ES-I3 (cell line): ENCODE measurements around the gene ACER3.

Experiments used
- H3K36me3 ChIP-seq: 2 replicates; pipeline ENCODE4 v1.6.1; 2013; ENCODE audit warnings: mild to moderate bottlenecking, low read length, control low read depth, moderate library complexity; ENCODE audit not compliant: insufficient read depth
- H3K4me1 ChIP-seq: 2 replicates; pipeline ENCODE4 v1.6.1; 2013; ENCODE audit warnings: mild to moderate bottlenecking, control low read depth, low read length; ENCODE audit not compliant: insufficient read depth
- H3K9ac ChIP-seq: 2 replicates; pipeline ENCODE4 v1.6.1; 2013; ENCODE audit warnings: low read depth, mild to moderate bottlenecking, low read length, moderate library complexity
- H3K9me3 ChIP-seq: 2 replicates; pipeline ENCODE4 v1.6.1; 2013; ENCODE audit warnings: mild to moderate bottlenecking, low read length, moderate library complexity; ENCODE audit not compliant: control insufficient read depth, insufficient read depth

Gene ACER3

GRCh38 chr11:76902121-76903014, 41.6 kb downstream of the ACER3 start:
- no peak overlapping the region for H3K9ac ChIP-seq
- H3K9me3 ChIP-seq, result 0 out of 2 replicates have a peak, but pooled peaks cover 5% of the 10 kb centered on the region
- H3K36me3 ChIP-seq, result no peaks in the 10 kb centered on the region
- H3K4me1 ChIP-seq, result peaks cover 3% of the 10 kb centered on the region; the same call in 1 of the 2 replicates

GRCh38 chr11:76903325-76903724, 42.6 kb downstream of the ACER3 start:
- Histone ChIP-seq H3K4me1 (peaks cover 3% of the 10 kb centered on the region; the same call in 1 of the 2 replicates), H3K36me3 (no peaks in the 10 kb centered on the region), H3K9ac (no peak overlapping the region), H3K9me3 (0 out of 2 replicates have a peak, but pooled peaks cover 5% of the 10 kb centered on the region)

GRCh38 chr11:76910620-76911414, 50.1 kb downstream of the ACER3 start:
- no peaks in the 10 kb centered on the region for H3K36me3 ChIP-seq
- no peaks in the 10 kb centered on the region for H3K4me1 ChIP-seq
- H3K9me3 ChIP-seq, result 0 out of 2 replicates have a peak, but pooled peaks cover 5% of the 10 kb centered on the region
- H3K9ac ChIP-seq, result no peak overlapping the region

- 0 out of 2 replicates have a peak, but pooled peaks cover 1% of the 10 kb centered on the region for H3K9me3 ChIP-seq
- no peaks in the 10 kb centered on the region for H3K36me3 ChIP-seq
- H3K9ac ChIP-seq, result no peak overlapping the region
- no peaks in the 10 kb centered on the region for H3K4me1 ChIP-seq
Measured at GRCh38 chr11:76911415-76911808, 50.7 kb downstream of the ACER3 start.

- Histone ChIP-seq H3K9ac (no peak overlapping the region), H3K9me3 (no peaks in the 10 kb centered on the region), H3K36me3 (no peaks in the 10 kb centered on the region), H3K4me1 (no peaks in the 10 kb centered on the region)
Measured at GRCh38 chr11:76916712-76917111, 56.0 kb downstream of the ACER3 start.

GRCh38 chr11:76918941-76919386, 58.2 kb downstream of the ACER3 start:
- Histone ChIP-seq H3K9me3 (no peaks in the 10 kb centered on the region), H3K36me3 (no peaks in the 10 kb centered on the region), H3K4me1 (no peaks in the 10 kb centered on the region), H3K9ac (no peak overlapping the region)

GRCh38 chr11:76919467-76919866, 58.7 kb downstream of the ACER3 start:
- Histone ChIP-seq H3K9ac (no peak overlapping the region), H3K36me3 (no peaks in the 10 kb centered on the region), H3K4me1 (no peaks in the 10 kb centered on the region), H3K9me3 (no peaks in the 10 kb centered on the region)

GRCh38 chr11:76919887-76920746, 59.4 kb downstream of the ACER3 start:
- Histone ChIP-seq H3K9me3 (no peaks in the 10 kb centered on the region), H3K36me3 (no peaks in the 10 kb centered on the region), H3K9ac (no peak overlapping the region), H3K4me1 (no peaks in the 10 kb centered on the region)

GRCh38 chr11:76927160-76927559, 66.4 kb downstream of the ACER3 start:
- H3K9me3 ChIP-seq, result no peaks in the 10 kb centered on the region
- no peak overlapping the region for H3K9ac ChIP-seq
- H3K4me1 ChIP-seq, result no peaks in the 10 kb centered on the region
- H3K36me3 ChIP-seq, result no peaks in the 10 kb centered on the region

GRCh38 chr11:76935042-76935441, 74.3 kb downstream of the ACER3 start:
- Histone ChIP-seq H3K9ac (no peak overlapping the region), H3K9me3 (peaks cover 9% of the 10 kb centered on the region), H3K4me1 (no peaks in the 10 kb centered on the region), H3K36me3 (no peaks in the 10 kb centered on the region)

GRCh38 chr11:76939219-76939631, 78.5 kb downstream of the ACER3 start:
- Histone ChIP-seq H3K9me3 (peaks cover 12% of the 10 kb centered on the region), H3K36me3 (no peaks in the 10 kb centered on the region), H3K4me1 (no peaks in the 10 kb centered on the region; the same call in 1 of the 2 replicates), H3K9ac (no peak overlapping the region)

GRCh38 chr11:76944225-76944624, 83.5 kb downstream of the ACER3 start:
- no peaks in the 10 kb centered on the region; the same call in 1 of the 2 replicates for H3K4me1 ChIP-seq
- H3K36me3 ChIP-seq, result no peaks in the 10 kb centered on the region
- peaks cover 4% of the 10 kb centered on the region; the same call in 1 of the 2 replicates for H3K9me3 ChIP-seq
- H3K9ac ChIP-seq, result no peak overlapping the region

- no peaks in the 10 kb centered on the region; the same call in 1 of the 2 replicates for H3K4me1 ChIP-seq
- no peaks in the 10 kb centered on the region for H3K36me3 ChIP-seq
- H3K9me3 ChIP-seq, result peaks cover 4% of the 10 kb centered on the region; the same call in 1 of the 2 replicates
- no peak overlapping the region for H3K9ac ChIP-seq
Measured at GRCh38 chr11:76946223-76946622, 85.5 kb downstream of the ACER3 start.

GRCh38 chr11:76947190-76947589, 86.5 kb downstream of the ACER3 start:
- H3K36me3 ChIP-seq, result no peaks in the 10 kb centered on the region
- no peak overlapping the region for H3K9ac ChIP-seq
- no peaks in the 10 kb centered on the region; the same call in 1 of the 2 replicates for H3K4me1 ChIP-seq
- H3K9me3 ChIP-seq, result peaks cover 4% of the 10 kb centered on the region; the same call in 1 of the 2 replicates
